BJ (cell line): ENCODE data around the gene PKP2. TPM values are rescaled to one million over a fixed set of nuclear protein-coding genes. Genes with fewer than 3 reads are reported as not detected.
"Not testable (repeated sequence)": the region's sequence is repeated elsewhere in the genome, so short reads cannot be mapped to it uniquely, and the experiment has no call there.

Experiments used
- CTCF ChIA-PET: fragments of 350-600 bp; formaldehyde crosslinking; extraction: SDS; loops from one replicate; lab custom pipeline; 2021; ENCODE audit warnings: antibody characterized with exemption, inconsistent platforms; lab: Yijun Ruan, JAX
- POLR2A ChIA-PET: fragments of 300-600 bp; sonication (Branson Sonifier 250); formaldehyde crosslinking; extraction: SDS; loops from one replicate; lab custom pipeline; 2021; ENCODE audit warnings: antibody characterized with exemption; lab: Charles Lee
- DNase-seq: peaks from one replicate; pipeline ENCODE4 v3.0.0-alpha.2; 2011; ENCODE audit warnings: low read depth
- H3K27me3 ChIP-seq: 2 replicates; pipeline ENCODE4 v1.6.0; 2011; ENCODE audit warnings: low read length; ENCODE audit not compliant: control insufficient read depth, insufficient read depth
- H3K36me3 ChIP-seq: 2 replicates; pipeline ENCODE4 v1.5.1; 2011; ENCODE audit warnings: low read length; ENCODE audit not compliant: control insufficient read depth, insufficient read depth
- H3K4me3 ChIP-seq: 2 replicates; pipeline ENCODE4 v1.5.1; 2011; ENCODE audit warnings: low read depth, mild to moderate bottlenecking, control low read depth, low read length
- polyA plus RNA-seq: library from polyadenylated mRNA; depleted of rRNA; stranded (reverse); fragments of >200 nt; gene quantifications from 2 replicates; pipeline ENCODE4 v1.2.3, GENCODE V29; 2011
- TF ChIP-seq, protein P1 (sequence below): IDR thresholded peaks from 2 replicates; pipeline ENCODE4 v1.5.1; 2011; ENCODE audit warnings: low read depth, mild to moderate bottlenecking, control low read depth, inconsistent platforms, low read length, moderate library complexity; ENCODE audit not compliant: insufficient read depth

PKP2 gene
- polyA plus RNA-seq, 1 experiment: 0.04 TPM

DNA sequence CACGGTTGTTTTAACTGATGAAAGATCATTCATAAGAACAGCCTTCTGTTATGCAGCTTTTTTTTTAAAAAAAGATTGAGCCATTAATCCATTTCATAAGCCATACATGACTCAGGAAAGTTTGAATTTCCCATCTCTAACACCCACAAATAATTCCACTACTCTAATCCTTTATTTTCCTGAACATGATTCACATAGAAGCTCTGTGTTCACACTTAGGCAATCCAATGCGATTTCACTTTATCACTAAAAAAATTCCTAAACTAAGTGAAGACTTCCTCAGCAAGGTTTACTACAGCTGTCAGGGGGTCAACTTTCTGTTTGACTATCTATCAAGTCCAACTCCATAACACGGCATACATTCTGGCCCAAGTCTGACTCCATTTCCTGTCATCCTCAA is 25.9 kb downstream of the PKP2 start:
- no peaks in the 10 kb centered on the region for H3K27me3 ChIP-seq
- TF ChIP-seq, protein P1, sequence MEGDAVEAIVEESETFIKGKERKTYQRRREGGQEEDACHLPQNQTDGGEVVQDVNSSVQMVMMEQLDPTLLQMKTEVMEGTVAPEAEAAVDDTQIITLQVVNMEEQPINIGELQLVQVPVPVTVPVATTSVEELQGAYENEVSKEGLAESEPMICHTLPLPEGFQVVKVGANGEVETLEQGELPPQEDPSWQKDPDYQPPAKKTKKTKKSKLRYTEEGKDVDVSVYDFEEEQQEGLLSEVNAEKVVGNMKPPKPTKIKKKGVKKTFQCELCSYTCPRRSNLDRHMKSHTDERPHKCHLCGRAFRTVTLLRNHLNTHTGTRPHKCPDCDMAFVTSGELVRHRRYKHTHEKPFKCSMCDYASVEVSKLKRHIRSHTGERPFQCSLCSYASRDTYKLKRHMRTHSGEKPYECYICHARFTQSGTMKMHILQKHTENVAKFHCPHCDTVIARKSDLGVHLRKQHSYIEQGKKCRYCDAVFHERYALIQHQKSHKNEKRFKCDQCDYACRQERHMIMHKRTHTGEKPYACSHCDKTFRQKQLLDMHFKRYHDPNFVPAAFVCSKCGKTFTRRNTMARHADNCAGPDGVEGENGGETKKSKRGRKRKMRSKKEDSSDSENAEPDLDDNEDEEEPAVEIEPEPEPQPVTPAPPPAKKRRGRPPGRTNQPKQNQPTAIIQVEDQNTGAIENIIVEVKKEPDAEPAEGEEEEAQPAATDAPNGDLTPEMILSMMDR: no peak
- H3K4me3 ChIP-seq: no peak overlapping the region
- ChIA-PET CTCF (interaction anchor here (1.1 kb wide), 1 partner anchor 58 kb away, joined by 3 read pairs; no protein-coding TSS in a partner anchor), POLR2A (no interaction called here)
- no peaks in the 10 kb centered on the region for H3K36me3 ChIP-seq
- DNase-seq: no peak

DNA sequence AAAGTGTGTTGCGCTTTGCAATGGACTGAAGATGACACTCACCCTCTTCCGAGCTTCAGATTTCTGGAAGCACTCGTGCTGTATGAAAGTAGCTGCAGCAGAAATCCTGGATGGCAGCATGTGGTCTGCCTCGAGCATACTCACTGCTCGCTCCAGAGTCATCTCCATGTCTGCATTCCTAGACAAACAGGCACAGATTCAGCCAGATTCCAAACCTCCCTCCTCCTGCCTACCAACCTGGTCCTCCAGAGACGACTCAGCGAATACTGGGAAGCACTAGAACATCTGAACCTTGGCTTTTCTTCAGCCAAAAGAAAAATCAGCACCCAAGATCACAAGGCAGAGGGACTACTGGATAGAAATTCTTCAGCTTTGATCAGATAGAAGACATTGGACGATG is 27.7 kb downstream of the PKP2 start:
- POLR2A ChIA-PET: no interaction called here

DNA sequence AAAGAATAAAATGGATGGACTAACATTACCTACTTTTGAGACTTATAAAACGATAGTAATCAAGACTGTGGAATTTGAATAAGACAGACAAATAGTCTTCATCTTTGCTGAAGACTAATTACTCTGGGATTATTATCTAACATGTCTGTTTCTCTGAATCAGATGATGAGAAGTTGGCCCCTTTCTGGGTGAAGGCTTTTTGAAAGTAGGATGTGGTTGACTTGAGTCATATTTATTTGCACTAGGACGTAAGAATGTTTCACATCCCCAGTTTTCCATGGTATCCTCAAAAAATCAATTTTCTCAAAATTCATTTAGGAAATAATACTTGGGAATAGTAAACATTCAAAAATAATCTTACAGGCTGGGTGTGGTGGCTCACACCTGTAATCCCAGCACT is 31.8 kb downstream of the PKP2 start:
- ChIA-PET CTCF (no interaction called here), POLR2A (no interaction called here)
- Histone ChIP-seq H3K27me3 (no peaks in the 10 kb centered on the region), H3K36me3 (no peaks in the 10 kb centered on the region), H3K4me3 (no peak overlapping the region)
- TF ChIP-seq, protein P1: no peak
- no peak for DNase-seq

More for the DNA sequence above, 27.7 kb downstream of the PKP2 start:
- Histone ChIP-seq H3K27me3 (no peaks in the 10 kb centered on the region), H3K36me3 (no peaks in the 10 kb centered on the region), H3K4me3 (no peak overlapping the region)
- CTCF ChIA-PET: no interaction called here
- TF ChIP-seq, protein P1: no peak
- no peak for DNase-seq

DNA sequence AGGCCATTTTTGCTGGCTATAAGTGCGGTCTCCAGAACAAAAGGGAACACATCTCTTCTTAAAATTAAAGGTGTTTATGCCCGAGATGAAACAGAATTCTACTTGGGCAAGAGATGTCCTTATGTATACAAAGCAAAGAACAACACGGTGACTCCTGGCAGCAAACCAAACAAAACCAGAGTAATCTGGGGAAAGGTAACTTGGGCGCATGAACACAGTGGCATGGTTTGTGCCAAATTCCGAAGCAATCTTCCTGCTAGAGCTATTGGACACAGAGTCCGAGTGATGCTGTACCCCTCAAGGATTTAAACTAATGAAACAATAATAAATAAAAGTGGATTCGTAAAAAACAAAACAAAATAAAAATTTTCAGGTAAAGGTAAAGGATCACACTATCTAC is 33.4 kb downstream of the PKP2 start:
- Histone ChIP-seq H3K27me3 (no peaks in the 10 kb centered on the region), H3K4me3 (no peak overlapping the region), H3K36me3 (no peaks in the 10 kb centered on the region)
- ChIA-PET CTCF (no interaction called here), POLR2A (no interaction called here)
- DNase-seq: no peak
- TF ChIP-seq, protein P1: no peak

DNA sequence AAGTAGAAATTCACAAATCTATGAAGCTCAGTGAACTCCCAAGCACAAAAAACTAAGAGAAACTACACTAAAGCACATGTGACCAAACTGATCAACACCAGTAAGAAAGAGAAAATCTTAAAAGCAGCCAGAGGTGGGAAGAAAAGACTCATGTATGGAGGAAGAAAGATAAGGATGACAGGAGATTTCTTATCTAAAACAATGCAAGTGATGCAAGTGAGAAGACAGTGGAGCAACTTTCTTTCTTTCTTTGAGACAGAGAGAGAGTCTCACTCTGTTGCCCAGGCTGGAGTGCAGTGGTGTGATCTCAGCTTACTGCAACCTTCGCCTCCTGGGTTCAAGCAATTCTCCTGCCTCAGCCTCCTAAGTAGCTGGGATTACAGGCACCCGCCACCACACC is 34.9 kb downstream of the PKP2 start:
- CTCF ChIA-PET, H3K27me3 ChIP-seq, DNase-seq, H3K36me3 ChIP-seq, H3K4me3 ChIP-seq, POLR2A ChIA-PET: not testable (repeated sequence)

DNA sequence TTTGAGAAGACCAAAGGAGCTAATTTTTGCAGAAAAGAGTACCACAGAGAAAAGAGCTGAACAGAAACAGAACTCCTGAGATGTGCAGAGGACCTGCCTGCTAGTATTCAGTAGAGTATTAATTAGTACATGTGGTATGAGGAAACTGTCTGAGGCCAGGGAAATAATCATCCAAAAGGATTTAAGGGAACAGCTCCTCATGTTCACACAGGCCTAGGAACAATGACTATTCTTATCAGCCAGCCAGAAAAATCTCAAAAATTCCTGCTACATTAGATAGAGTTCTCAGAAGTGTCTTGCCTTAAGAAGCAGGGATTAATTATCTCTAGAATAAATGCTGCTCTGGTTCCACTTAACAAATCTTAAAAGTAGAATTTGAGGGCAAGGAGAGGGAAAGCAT is 36.4 kb downstream of the PKP2 start:
- CTCF ChIA-PET: no interaction called here
- DNase-seq: no peak

More for the DNA sequence above, 36.4 kb downstream of the PKP2 start:
- Histone ChIP-seq H3K36me3 (no peaks in the 10 kb centered on the region), H3K4me3 (no peak overlapping the region), H3K27me3 (no peaks in the 10 kb centered on the region)
- POLR2A ChIA-PET: no interaction called here
- TF ChIP-seq, protein P1: no peak
